HG03378 (cell line): Measurements from ENCODE around the gene CHMP4A.
"Not testable (repeated sequence)": the region's sequence is repeated elsewhere in the genome, so short reads cannot be mapped to it uniquely, and the experiment has no call there.

Experiments used
- ATAC-seq: cut with Tn5 transposase; IDR thresholded peaks from one replicate; pipeline ENCODE4 v1.9.1; 2021; ENCODE audit warnings: mild to moderate bottlenecking, moderate library complexity; ENCODE audit not compliant: unreplicated experiment

The CHMP4A gene

DNA sequence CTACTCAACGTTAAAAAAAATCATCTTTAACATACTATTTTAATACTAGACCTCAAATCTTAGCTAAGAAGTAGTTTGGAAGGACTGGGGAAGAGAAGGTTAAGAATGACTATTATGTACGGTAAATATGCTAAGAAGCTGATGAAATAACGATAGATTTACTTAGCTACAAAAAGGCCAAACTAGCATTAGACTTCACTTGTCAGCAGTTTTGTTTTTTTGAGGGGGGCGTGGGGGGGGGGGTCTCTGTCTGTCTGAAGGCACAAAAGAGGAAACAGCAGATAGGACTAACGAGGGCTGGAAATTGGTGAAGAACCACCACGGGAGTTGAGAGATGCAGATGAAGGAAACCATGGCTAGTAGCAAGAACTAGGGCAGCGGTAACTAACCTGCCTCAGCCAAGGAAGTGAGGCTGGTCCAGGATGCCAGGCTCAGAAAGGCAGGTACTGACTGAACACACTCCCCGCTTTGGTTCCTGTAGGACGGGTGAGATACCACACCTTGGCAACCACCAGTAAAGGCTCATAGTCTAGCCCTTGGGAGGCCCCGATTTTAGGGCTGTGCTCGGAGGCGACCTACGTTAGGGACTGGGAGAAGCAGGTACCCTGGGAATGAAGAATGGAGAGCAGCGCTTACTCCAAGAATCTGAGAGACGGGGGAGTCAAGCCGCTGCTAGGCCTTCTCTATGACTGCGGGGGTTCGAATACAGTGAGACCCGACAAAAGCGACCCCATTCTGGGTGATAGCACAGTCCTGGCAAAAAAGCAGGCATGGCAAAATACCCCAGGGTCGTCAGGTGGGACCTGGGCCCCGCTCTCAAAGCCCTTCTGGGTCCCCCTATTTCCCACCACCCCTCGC, 18.2 kb upstream of the CHMP4A start:
- no peak for ATAC-seq

DNA sequence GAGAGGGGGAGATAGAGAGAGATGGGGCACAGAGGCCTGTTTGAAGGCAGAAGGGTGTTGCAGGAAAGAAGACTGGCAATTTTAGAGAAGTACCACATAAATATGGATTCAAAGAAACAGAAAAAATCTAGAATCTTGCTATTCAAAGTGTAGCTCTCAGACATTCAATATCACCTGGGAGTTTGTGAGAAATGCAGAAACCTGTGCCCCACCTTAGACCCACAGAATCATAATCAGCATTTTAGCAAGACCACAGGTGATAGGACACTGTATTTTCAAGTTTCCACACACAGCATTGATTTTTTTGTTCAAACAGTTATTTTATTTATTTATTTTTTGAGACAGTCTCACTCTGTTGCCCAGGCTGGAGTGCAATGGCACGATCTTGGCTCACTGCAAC, 15.6 kb upstream of the CHMP4A start:
- no peak for ATAC-seq

GRCh38 chr14:24226473-24226872, 13.2 kb upstream of the CHMP4A start:
- ATAC-seq: no peak

DNA sequence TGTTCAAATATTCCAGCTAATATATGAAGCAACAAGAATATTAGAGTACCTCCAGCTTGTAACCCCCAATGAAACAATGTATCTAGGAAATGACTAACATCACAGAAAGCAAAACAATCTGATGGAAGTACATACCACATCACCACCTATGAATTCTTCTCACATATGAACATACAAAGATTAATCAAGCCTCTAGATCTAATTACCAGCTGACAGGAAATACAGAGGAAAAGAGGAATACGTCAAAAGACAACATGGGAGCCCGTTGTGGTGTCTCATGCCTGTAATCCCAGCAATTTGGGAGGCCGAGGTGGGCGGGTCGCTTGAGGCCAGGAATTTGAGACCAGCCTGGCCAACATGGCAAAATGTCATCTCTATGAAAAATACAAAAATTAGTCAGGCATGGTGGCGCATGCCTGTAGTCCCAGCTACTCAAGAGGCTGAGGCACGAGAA, 11.4 kb upstream of the CHMP4A start:
- no peak for ATAC-seq

GRCh38 chr14:24222987-24223386, 9.7 kb upstream of the CHMP4A start:
- not testable (repeated sequence) for ATAC-seq

GRCh38 chr14:24219521-24219920, 6.2 kb upstream of the CHMP4A start:
- ATAC-seq: no peak

DNA sequence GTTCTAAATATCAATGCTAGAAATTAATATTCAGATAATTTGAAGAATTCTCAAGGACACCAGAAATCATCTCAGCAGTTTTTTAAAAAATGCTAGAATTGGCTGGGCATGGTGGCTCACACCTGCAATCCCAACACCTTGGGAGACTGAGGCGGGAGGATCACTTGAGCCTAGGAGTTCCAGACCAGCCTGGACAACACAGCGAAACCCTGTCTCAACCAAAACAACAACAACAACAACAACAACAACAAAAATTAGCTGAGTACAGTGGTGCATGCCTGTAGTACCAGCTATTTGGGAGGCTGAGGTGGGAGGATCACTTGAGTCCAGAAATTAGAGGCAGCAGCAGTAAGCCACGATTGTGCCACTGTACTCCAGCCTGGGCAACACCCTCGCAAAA, 5.8 kb upstream of the CHMP4A start:
- ATAC-seq: no peak

- ATAC-seq: not testable (repeated sequence)
Measured at GRCh38 chr14:24216876-24217275, 3.6 kb upstream of the CHMP4A start.

GRCh38 chr14:24216345-24216699, 3.0 kb upstream of the CHMP4A start:
- ATAC-seq: no peak

GRCh38 chr14:24215495-24216344, 2.4 kb upstream of the CHMP4A start, which contains the start of gene MDP1:
MDP1 (minus strand) TSS chr14:24216066; CDS start chr14:24215955, 111 bp downstream.
- ATAC-seq: peak; percentile 58

- no peak for ATAC-seq
Measured at GRCh38 chr14:24213866-24214662, 776 bp upstream of the CHMP4A start.

DNA sequence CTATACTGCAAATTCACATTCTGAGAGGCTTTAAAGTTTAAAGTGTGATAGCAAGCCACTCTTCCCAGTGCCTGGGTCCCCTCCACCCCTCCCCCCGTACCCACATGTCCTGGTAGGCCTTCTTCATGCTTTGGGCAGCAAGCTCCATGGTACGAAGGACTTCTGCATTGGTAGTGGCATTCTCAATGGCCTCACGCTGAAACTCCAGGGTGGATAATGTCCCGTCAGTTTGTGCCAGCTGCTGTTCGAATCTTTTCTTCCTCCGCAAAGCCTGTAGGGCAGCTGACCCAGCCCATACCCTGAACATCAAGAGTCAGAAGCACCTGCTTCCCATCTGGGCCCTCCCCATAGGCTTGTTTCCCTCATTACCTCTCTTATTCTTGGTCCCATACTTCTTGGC, 2.0 kb downstream of the CHMP4A start:
- no peak for ATAC-seq

- ATAC-seq: no peak
Measured at GRCh38 chr14:24207625-24208024, 5.7 kb downstream of the CHMP4A start.

GRCh38 chr14:24207104-24207551, 6.2 kb downstream of the CHMP4A start:
- ATAC-seq: no peak

DNA sequence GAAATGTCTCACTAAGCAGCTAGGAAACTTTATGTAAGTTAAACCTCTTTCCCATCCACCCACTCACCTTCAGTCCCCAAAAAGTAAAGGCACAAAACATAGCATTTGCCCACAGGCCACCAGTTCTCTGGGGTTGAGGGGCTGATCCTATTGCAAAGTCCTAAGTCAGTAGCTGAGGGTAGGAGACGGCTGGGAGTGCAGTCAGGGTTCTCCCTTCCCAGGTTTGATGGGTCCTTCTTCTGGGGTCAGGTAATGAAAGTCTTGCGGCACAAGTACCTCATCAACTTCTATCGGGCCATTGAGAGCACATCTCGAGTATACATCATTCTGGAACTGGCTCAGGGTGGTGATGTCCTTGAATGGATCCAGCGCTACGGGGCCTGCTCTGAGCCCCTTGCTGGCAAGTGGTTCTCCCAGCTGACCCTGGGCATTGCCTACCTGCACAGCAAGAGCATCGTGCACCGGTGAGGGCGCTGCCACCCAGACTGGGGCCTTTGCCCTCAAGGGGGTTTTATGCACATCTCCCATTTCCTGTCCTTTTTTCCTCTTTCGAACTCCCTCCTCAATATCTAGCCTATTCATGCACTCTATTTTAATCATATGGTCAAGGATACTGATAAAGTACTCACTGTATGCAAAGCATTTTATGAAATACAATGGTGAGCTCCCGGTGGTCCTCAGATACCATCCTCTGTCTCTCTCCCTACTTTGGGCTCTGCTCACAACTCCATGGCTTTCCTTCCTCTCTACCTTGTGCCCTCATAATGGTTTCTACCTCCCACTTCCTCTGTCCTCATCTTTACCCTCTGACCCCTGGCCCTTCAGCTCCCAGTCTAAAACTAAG, 6.8 kb downstream of the CHMP4A start:
- no peak for ATAC-seq

DNA sequence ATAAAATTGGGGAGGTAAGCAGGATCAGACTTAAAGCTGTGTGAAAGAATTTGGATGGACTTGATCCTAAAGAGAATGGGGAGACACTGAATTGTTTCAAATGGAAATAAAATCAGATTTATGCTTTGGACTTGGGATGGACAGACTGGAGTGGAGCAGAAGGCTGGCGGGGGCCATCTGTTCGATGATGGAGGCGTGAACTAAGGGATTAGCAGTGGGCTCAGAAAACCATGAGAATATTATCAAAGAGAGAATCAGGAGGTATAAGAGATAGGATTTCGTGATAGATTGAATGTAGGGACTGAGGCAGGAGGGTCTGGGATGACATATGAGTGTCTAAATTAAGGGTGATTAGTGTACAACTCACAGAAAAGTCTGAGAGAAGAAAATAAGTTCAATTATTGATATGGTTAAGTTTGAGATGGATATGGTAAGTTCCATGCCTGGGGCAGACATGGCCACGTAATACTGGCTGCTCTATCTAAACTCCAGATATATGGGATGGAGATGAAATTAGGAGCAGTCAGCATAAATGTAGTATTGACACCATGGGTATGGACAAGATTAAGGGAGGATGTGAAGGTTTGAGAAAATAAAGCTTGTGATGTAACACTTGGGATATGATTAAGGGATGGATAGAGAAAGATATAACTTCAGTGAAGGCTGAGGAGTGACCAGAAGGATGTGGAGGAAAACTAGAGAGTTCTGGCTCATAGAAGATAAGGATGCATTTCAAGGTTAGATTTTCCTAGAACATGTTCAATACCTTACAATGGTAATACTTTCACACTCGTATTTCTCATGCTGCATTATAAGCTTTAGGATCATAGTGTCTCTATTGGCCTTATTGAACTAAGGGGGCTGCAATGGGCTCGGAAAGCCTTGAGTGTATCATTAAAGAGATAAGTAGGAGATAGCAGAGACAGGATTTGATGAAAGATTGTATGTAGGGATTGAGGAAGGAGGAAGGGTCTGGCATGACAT, 8.8 kb downstream of the CHMP4A start:
- no peak for ATAC-seq

DNA sequence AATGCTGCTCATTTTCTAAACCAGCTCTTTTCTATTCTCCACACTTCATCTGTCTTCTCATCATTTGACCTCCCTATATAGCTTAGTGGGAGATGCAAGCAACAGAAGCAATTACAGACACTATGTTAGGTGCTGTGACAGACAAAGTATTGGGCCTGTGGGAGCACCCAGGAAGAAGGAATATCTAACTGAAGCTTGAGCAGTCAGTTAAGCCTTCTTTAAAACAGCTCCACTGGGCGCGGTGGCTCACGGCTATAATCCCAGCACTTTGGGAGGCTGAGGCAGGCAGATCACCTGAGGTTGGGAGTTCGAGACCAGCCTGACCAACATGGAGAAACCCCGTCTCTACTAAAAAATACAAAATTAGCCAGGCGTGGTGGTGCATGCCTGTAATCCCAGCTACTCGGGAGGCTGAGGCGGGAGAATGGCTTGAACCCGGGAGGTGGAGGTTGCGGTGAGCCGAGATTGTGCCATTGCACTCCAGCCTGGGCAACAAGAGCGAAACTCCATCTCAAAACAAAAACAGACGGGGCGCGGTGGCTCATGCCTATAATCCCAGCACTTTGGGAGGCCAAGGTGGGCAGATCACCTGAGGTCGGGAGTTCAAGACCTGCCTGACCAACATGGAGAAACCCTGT, 9.9 kb downstream of the CHMP4A start:
- ATAC-seq: not testable (repeated sequence)

GRCh38 chr14:24202538-24202937, 10.8 kb downstream of the CHMP4A start:
- not testable (repeated sequence) for ATAC-seq
